GM18861 (cell line): Measurements from ENCODE around the gene SETBP1.

Experiments used
- ATAC-seq: cut with Tn5 transposase; IDR thresholded peaks from one replicate; pipeline ENCODE4 v1.9.1; 2021; ENCODE audit not compliant: unreplicated experiment

Gene SETBP1

GRCh38 chr18:45054636-45055035 lies 373.9 kb downstream of the SETBP1 start:
- no peak for ATAC-seq

GRCh38 chr18:45055811-45056210 lies 375.1 kb downstream of the SETBP1 start:
- no peak for ATAC-seq

- ATAC-seq: no peak
These were observed 376.2 kb downstream of the SETBP1 start for GRCh38 chr18:45056926-45057325.

GRCh38 chr18:45057955-45058600 lies 377.4 kb downstream of the SETBP1 start:
- no peak for ATAC-seq

- ATAC-seq: no peak
These were observed 379.0 kb downstream of the SETBP1 start for GRCh38 chr18:45059695-45060094.

GRCh38 chr18:45060102-45060501 lies 379.4 kb downstream of the SETBP1 start:
- ATAC-seq: no peak

- no peak for ATAC-seq
These were observed 380.7 kb downstream of the SETBP1 start for GRCh38 chr18:45061359-45061758.

GRCh38 chr18:45063246-45064038 lies 382.8 kb downstream of the SETBP1 start:
- ATAC-seq: no peak

GRCh38 chr18:45066210-45066609 lies 385.5 kb downstream of the SETBP1 start:
- ATAC-seq: no peak

- ATAC-seq: no peak
These were observed 386.2 kb downstream of the SETBP1 start for GRCh38 chr18:45066886-45067285.

- peak; percentile 48 for ATAC-seq
These were observed 387.9 kb downstream of the SETBP1 start for GRCh38 chr18:45068400-45069094.

GRCh38 chr18:45069546-45069945 lies 388.9 kb downstream of the SETBP1 start:
- ATAC-seq: no peak

GRCh38 chr18:45071956-45072355 lies 391.3 kb downstream of the SETBP1 start:
- no peak for ATAC-seq

- no peak for ATAC-seq
These were observed 392.9 kb downstream of the SETBP1 start for GRCh38 chr18:45073556-45073955.

GRCh38 chr18:45081566-45082181 lies 401.0 kb downstream of the SETBP1 start:
- no peak for ATAC-seq

- no peak for ATAC-seq
These were observed 402.7 kb downstream of the SETBP1 start for GRCh38 chr18:45083226-45083855.

- ATAC-seq: no peak
These were observed 403.5 kb downstream of the SETBP1 start for GRCh38 chr18:45084206-45084605.

GRCh38 chr18:45085916-45086624 lies 405.4 kb downstream of the SETBP1 start:
- ATAC-seq: no peak

GRCh38 chr18:45086777-45087176 lies 406.1 kb downstream of the SETBP1 start:
- ATAC-seq: no peak

- ATAC-seq: no peak
These were observed 409.9 kb downstream of the SETBP1 start for GRCh38 chr18:45090526-45091140.
